Activated CD4-positive, alpha-beta T cell treated with anti-CD3 and anti-CD28 coated beads for 36 hours (primary cell): Measurements from ENCODE around the gene PSMA7. TPM values are rescaled to one million over a fixed set of nuclear protein-coding genes. Genes with fewer than 3 reads are reported as not detected.

Source experiments
- ATAC-seq: fragments of 200-7000 bp; cut with Tn5 transposase; one replicate; pipeline ENCODE4 v1.10.0; 2021; ENCODE audit warnings: mild to moderate bottlenecking, moderate library complexity
- CTCF ChIA-PET: fragments of 350-600 bp; sonication (Branson Sonifier 250); formaldehyde crosslinking; loops from one replicate; lab custom pipeline; 2021; ENCODE audit warnings: antibody characterized with exemption; lab: Charles Lee
- POLR2A ChIA-PET: fragments of 350-600 bp; sonication (Branson Sonifier 250); formaldehyde crosslinking; loops from one replicate; lab custom pipeline; 2021; ENCODE audit warnings: antibody characterized with exemption, inconsistent platforms; lab: Charles Lee
- DNase-seq: peaks from one replicate; pipeline ENCODE4 v3.0.0-alpha.2; 2020
- H3K27ac Mint-ChIP-seq: one replicate; pipeline ENCODE4 v1.8.0; 2021; ENCODE audit warnings: mixed read lengths
- H3K27me3 Mint-ChIP-seq: one replicate; pipeline ENCODE4 v1.8.0; 2021; ENCODE audit warnings: mixed read lengths
- H3K36me3 Mint-ChIP-seq: one replicate; pipeline ENCODE4 v1.8.0; 2021; ENCODE audit warnings: low read depth, mixed read lengths
- H3K4me1 Mint-ChIP-seq: one replicate; pipeline ENCODE4 v1.8.0; 2021; ENCODE audit warnings: mixed read lengths
- H3K4me3 Mint-ChIP-seq: one replicate; pipeline ENCODE4 v1.8.0; 2021; ENCODE audit warnings: mild to moderate bottlenecking, moderate library complexity, mixed read lengths
- H3K9me3 Mint-ChIP-seq: one replicate; pipeline ENCODE4 v1.8.0; 2021; ENCODE audit warnings: low read depth, mixed read lengths
- intact Hi-C, 2 experiments: fragments of 100-400 bp; cut with DNase I in 1 of 2; cut with micrococcal nuclease in 1 of 2; formaldehyde crosslinking; loops; one replicate each; pipeline versions ENCODE4 v1.14.2 to v1.15.1; 2022 to 2024; cut with DNase I, micrococcal nuclease
- total RNA-seq, 2 experiments: library from RNA; stranded (reverse); gene quantifications; one replicate each; pipeline ENCODE4 v1.2.3, GENCODE V29; 2021

Gene PSMA7
- total RNA-seq, 2 experiments from 2014 or later = 208 to 296 TPM

DNA sequence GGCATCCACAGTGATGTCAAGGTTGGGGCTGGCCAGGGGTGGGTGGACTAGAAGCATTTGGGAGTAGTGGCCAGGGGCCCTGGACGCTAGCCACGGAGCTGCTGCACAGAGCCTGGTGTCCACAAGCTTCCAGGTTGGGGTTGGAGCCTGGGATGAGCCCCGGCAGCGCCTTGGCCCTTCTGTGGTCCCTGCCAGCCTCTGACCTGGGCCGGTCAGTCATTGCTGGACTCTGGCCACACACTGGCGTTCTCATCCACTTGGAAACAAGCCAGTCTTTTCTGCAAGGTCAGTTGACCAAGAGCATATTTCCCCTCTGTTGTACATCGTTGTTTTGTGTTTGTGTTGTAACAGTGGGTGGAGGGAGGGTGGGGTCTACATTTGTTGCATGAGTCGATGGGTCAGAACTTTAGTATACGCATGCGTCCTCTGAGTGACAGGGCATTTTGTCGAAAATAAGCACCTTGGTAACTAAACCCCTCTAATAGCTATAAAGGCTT lies 8.4 kb downstream of the PSMA7 start:
- ATAC-seq (no peak), DNase-seq (no peak)
- Mint-ChIP-seq H3K27ac (no peak overlapping the region), H3K4me3 (no peak overlapping the region), H3K9me3 (no peaks in the 10 kb centered on the region), H3K36me3 (peaks cover 68% of the 10 kb centered on the region), H3K4me1 (peaks cover 27% of the 10 kb centered on the region), H3K27me3 (no peaks in the 10 kb centered on the region)
- CTCF ChIA-PET = interaction anchor here (1.6 to 2.0 kb wide), 4 partner anchors 10 to 124 kb away, joined by 5 to 15 read pairs (median 10); no protein-coding TSS in a partner anchor
- intact Hi-C loops = loop anchor here in 1 of 2 experiments (5.0 kb wide), 1 partner anchor 107 kb away; no protein-coding TSS in a partner anchor
- POLR2A ChIA-PET = no interaction called here

DNA sequence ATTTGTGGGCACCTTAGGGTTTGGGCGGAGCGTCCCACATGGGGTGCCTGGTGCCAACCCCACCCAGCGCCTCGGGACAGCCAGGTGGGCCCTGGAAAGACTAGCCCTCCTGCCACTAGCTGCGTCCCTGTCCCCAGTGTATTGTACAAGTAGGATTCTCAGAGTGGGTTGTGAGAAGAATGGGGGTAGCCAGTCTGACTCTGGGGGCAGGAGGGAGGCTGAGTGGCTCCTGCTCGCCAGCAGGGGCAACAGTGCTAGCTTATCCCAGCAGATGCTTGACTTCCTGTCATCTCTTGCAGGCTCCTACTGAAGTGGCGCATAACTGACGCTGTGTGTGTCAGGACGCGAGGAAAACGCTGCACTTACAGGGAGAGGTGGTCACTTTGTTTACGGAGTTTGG lies 9.3 kb downstream of the PSMA7 start:
- Mint-ChIP-seq H3K4me1 (peaks cover 20% of the 10 kb centered on the region), H3K27me3 (no peaks in the 10 kb centered on the region), H3K9me3 (no peaks in the 10 kb centered on the region), H3K36me3 (peaks cover 64% of the 10 kb centered on the region), H3K4me3 (no peak overlapping the region), H3K27ac (peak overlapping the region; percentile 78)
- ChIA-PET POLR2A (no interaction called here), CTCF (interaction anchor here (0.6 kb wide), 1 partner anchor 107 kb away, joined by 3 read pairs; no protein-coding TSS in a partner anchor)
- ATAC-seq (peak; percentile 46), DNase-seq (no peak)
- intact Hi-C loops = no loop called here

- POLR2A ChIA-PET = no interaction called here
- Mint-ChIP-seq H3K27me3 (no peaks in the 10 kb centered on the region), H3K4me1 (peaks cover 19% of the 10 kb centered on the region), H3K4me3 (no peak overlapping the region), H3K36me3 (peaks cover 64% of the 10 kb centered on the region), H3K27ac (no peak overlapping the region), H3K9me3 (no peaks in the 10 kb centered on the region)
- ATAC-seq (no peak), DNase-seq (no peak)
- intact Hi-C loops = no loop called here
- CTCF ChIA-PET = no interaction called here
Observed at GRCh38 chr20:62133051-62133845, 9.9 kb downstream of the PSMA7 start.

DNA sequence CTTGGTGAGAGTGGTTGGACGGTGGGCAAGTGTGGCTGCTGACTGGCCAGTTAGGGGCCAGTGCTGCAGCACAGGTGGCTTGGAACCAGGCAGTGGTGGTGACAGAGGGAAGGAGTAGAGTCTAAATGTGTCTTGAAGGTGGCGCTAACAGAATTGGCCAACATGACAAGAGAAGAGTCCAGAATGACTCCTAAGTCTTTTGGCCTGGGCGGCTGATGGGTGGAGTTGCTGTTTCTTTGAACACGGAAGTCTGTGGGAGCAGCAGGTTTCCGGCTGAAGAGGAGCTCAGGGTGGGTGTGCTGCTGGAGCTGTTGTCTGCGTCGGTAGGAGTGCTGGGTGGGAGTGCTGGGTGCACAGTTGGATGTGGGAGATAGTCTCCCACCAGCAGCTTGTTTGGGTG lies 10.8 kb downstream of the PSMA7 start:
- Mint-ChIP-seq H3K9me3 (no peaks in the 10 kb centered on the region), H3K4me3 (no peak overlapping the region), H3K27ac (peak overlapping the region; percentile 67), H3K4me1 (peaks cover 21% of the 10 kb centered on the region), H3K36me3 (peaks cover 64% of the 10 kb centered on the region), H3K27me3 (no peaks in the 10 kb centered on the region)
- ChIA-PET POLR2A (no interaction called here), CTCF (no interaction called here)
- intact Hi-C loops = no loop called here
- DNase-seq (no peak), ATAC-seq (no peak)

DNA sequence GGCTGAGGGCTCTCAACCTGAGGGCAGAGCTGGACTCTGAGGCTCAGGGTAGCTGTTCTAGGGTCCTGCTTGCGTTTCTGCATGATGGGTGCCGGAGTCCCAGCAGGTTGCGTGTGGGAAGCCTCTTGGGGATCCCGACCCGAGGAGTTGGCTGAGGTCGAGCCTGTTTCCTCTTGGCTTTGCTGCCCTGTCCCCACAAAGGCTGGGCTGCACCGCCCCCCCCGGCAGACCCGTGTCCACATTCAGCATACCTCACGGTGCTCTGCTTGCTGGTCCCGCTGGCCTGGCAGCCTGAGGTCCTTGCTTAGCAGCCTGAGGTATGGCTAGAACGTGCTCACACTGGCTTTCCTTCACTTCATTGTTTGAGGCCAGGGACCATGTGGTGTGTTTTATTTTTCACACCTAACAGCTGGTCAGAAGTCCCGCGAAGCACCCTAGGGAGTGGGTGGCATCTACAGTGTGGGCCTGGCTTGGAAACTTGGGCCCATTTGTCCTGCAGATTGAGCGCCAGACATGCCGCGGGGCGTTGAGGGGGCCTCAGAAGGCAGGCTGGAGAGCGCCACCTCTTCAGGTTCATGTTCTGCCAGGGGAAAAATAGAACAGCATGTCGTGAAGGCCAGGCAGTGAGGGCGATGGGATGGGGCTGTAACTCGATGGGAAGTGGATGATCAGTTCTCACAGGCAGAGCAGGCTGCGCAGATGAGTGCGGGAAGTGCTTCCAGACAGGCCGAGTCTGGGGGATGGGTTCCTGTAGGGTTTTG lies 11.5 kb downstream of the PSMA7 start:
- ChIA-PET POLR2A (no interaction called here), CTCF (no interaction called here)
- Mint-ChIP-seq H3K4me1 (peaks cover 19% of the 10 kb centered on the region), H3K4me3 (no peak overlapping the region), H3K36me3 (peaks cover 60% of the 10 kb centered on the region), H3K9me3 (no peaks in the 10 kb centered on the region), H3K27ac (peak overlapping the region; percentile 67), H3K27me3 (no peaks in the 10 kb centered on the region)
- no peak for DNase-seq
- no peak for ATAC-seq
- intact Hi-C loops = no loop called here

GRCh38 chr20:62129731-62130531 lies 13.3 kb downstream of the PSMA7 start:
- Mint-ChIP-seq H3K4me3 (no peak overlapping the region), H3K9me3 (no peaks in the 10 kb centered on the region), H3K4me1 (peaks cover 23% of the 10 kb centered on the region), H3K36me3 (peaks cover 64% of the 10 kb centered on the region), H3K27me3 (no peaks in the 10 kb centered on the region), H3K27ac (no peak overlapping the region)
- ATAC-seq (no peak), DNase-seq (no peak)
- intact Hi-C loops = no loop called here
- CTCF ChIA-PET = interaction anchor here (0.5 to 1.3 kb wide), 4 partner anchors 8 to 180 kb away, joined by 3 to 4 read pairs (median 3); no protein-coding TSS in a partner anchor
- POLR2A ChIA-PET = interaction anchor here (0.6 kb wide), 1 partner anchor 14 kb away, joined by 3 read pairs; no protein-coding TSS in a partner anchor

DNA sequence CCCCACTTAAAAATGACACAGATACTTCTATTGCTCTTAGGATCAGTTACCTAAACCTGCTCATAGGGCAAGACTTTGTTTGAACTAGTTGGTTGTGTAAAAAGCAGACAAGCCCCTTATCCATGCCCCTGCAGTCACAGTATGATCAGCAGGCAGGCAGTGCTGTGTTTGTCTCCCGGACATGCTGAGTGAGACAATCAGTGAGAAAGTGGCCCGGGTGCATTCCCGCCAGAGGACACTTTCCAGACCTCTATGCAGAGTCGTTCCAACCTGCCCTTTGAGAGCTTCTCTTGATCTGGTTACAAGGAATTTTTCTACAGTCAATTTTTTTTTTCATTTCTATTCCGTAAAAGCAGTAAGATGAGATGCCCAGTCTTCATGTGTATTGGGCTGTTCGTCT lies 14.7 kb downstream of the PSMA7 start:
- intact Hi-C loops = no loop called here
- Mint-ChIP-seq H3K4me3 (no peak overlapping the region), H3K4me1 (peaks cover 30% of the 10 kb centered on the region), H3K27me3 (no peaks in the 10 kb centered on the region), H3K27ac (no peak overlapping the region), H3K9me3 (no peaks in the 10 kb centered on the region), H3K36me3 (peaks cover 70% of the 10 kb centered on the region)
- ChIA-PET POLR2A (interaction anchor here (0.5 kb wide), 1 partner anchor 174 kb away, joined by 3 read pairs; no protein-coding TSS in a partner anchor), CTCF (no interaction called here)
- no peak for DNase-seq
- no peak for ATAC-seq

DNA sequence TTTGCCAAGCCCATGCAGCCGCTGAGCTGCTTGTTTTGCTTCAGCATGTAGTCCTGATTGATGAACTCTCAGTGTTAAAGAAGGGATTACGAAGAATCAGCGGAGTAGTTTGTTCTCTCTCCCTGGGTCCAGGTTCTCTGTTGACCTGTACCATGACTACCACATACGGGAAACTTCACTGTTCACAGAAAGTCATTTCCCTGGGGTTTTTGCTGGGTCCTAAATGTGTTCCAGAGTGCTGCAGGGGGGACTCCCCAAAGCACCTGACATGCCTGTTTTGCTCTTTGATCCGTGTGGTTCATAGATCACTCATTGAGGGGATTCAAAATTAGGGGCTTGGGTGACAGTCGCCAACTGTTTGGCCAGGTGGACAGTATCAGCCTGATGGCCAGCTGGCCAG lies 15.4 kb downstream of the PSMA7 start:
- Mint-ChIP-seq H3K27ac (no peak overlapping the region), H3K9me3 (no peaks in the 10 kb centered on the region), H3K4me1 (peaks cover 28% of the 10 kb centered on the region), H3K27me3 (no peaks in the 10 kb centered on the region), H3K4me3 (no peak overlapping the region), H3K36me3 (peaks cover 64% of the 10 kb centered on the region)
- intact Hi-C loops = no loop called here
- DNase-seq (no peak), ATAC-seq (no peak)
- POLR2A ChIA-PET = no interaction called here
- CTCF ChIA-PET = interaction anchor here (0.9 to 1.4 kb wide), 3 partner anchors 8 to 68 kb away, joined by 4 to 5 read pairs (median 4); no protein-coding TSS in a partner anchor

DNA sequence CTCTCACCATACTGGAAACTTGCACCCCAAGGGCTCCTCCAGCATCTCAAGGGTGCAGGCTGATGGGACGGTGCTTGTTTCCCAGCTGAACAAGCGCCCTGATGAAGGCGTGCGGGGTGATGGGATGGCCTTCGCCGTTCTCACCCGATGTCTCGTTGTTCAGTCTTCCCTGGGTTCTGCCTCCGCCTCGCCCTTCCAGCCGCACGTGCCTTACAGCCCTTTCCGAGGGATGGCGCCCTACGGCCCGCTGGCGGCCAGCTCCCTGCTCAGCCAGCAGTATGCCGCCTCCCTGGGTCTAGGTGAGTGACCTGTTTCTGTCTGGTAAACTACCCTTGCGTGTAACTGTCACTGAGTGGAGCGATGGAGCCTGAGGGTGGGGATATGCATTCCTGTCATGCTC lies 17.1 kb downstream of the PSMA7 start:
- H3K9me3 Mint-ChIP-seq = no peaks in the 10 kb centered on the region
- H3K4me3 Mint-ChIP-seq = no peak overlapping the region
- DNase-seq (no peak), ATAC-seq (no peak)
- CTCF ChIA-PET = no interaction called here
- POLR2A ChIA-PET = no interaction called here
- peaks cover 57% of the 10 kb centered on the region for H3K36me3 Mint-ChIP-seq
- H3K27ac Mint-ChIP-seq = no peak overlapping the region
- no peaks in the 10 kb centered on the region for H3K27me3 Mint-ChIP-seq
- H3K4me1 Mint-ChIP-seq = peaks cover 24% of the 10 kb centered on the region
- intact Hi-C loops = no loop called here

- H3K36me3 Mint-ChIP-seq = peaks cover 37% of the 10 kb centered on the region
- DNase-seq = no peak
- H3K4me3 Mint-ChIP-seq = peak overlapping the region; percentile 80
- peak overlapping the region; percentile 47 for H3K27ac Mint-ChIP-seq
- no peaks in the 10 kb centered on the region for H3K9me3 Mint-ChIP-seq
- intact Hi-C loops = loop anchor here (2.0 to 5.0 kb wide), 5 partner anchors 93 to 1771 kb away; partner anchors contain the start of genes DNAJC5 (in 1 of the 2), GID8 (in 1 of the 2) and YTHDF1 (in 1 of the 2)
- peaks cover 40% of the 10 kb centered on the region for H3K4me1 Mint-ChIP-seq
- POLR2A ChIA-PET = no interaction called here
- no peaks in the 10 kb centered on the region for H3K27me3 Mint-ChIP-seq
- CTCF ChIA-PET = interaction anchor here (1.2 to 2.4 kb wide), 4 partner anchors 13 to 18 kb away, joined by 5 to 8 read pairs (median 6); no protein-coding TSS in a partner anchor
- no peak for ATAC-seq
Observed at GRCh38 chr20:62123450-62124118, 19.6 kb downstream of the PSMA7 start.
